HepG2 (cell line): ENCODE data around the gene FBXL13. TPM values are rescaled to one million over a fixed set of nuclear protein-coding genes. Genes with fewer than 3 reads are reported as not detected.

Experiments used
- CCAR2 ChIP-seq: fragments of 200-400 bp; formaldehyde crosslinking; optimal IDR thresholded peaks from 2 replicates; pipeline ENCODE3; 2018; ENCODE audit warnings: low read depth, mild to moderate bottlenecking, low read length, moderate library complexity
- FOXM1 ChIP-seq: sonication (generic); formaldehyde crosslinking; IDR thresholded peaks from 2 replicates; pipeline ENCODE4 v1.5.0; 2020; ENCODE audit warnings: missing genetic modification reagents
- MAFG ChIP-seq: sonication (generic); formaldehyde crosslinking; IDR thresholded peaks from 2 replicates; pipeline ENCODE4 v1.5.1; 2020; ENCODE audit warnings: mild to moderate bottlenecking, missing genetic modification reagents
- MED1 ChIP-seq: sonication (generic); formaldehyde crosslinking; IDR thresholded peaks from 2 replicates; pipeline ENCODE4 v1.4.0; 2020; ENCODE audit warnings: missing genetic modification reagents
- NCOR1 ChIP-seq: fragments of 200-600 bp; sonication (generic); IDR thresholded peaks from 2 replicates; pipeline ENCODE4 v1.7.0; 2017; ENCODE audit warnings: antibody characterized with exemption, low read length, borderline replicate concordance
- PRMT3 ChIP-seq: sonication (generic); formaldehyde crosslinking; IDR thresholded peaks from 2 replicates; pipeline ENCODE4 v1.8.1; 2022; ENCODE audit warnings: low read depth, mild to moderate bottlenecking, moderate library complexity, missing genetic modification reagents, borderline replicate concordance
- TBL1XR1 ChIP-seq: fragments of 150-350 bp; IDR thresholded peaks from 2 replicates; pipeline ENCODE4 v1.6.1; 2014; ENCODE audit warnings: borderline replicate concordance, low read length; ENCODE audit not compliant: partially characterized antibody
- TSC22D2 ChIP-seq: sonication (generic); formaldehyde crosslinking; IDR thresholded peaks from 2 replicates; pipeline ENCODE4 v1.5.1; 2020; ENCODE audit warnings: missing genetic modification reagents, mild to moderate bottlenecking, borderline replicate concordance
- ZFP82 ChIP-seq: sonication (generic); formaldehyde crosslinking; IDR thresholded peaks from 2 replicates; pipeline ENCODE4 v1.5.1; 2020; ENCODE audit warnings: mild to moderate bottlenecking, missing genetic modification reagents, borderline replicate concordance
- ZMYM3 ChIP-seq: sonication (generic); formaldehyde crosslinking; IDR thresholded peaks from 2 replicates; pipeline ENCODE4 v1.5.1; 2020; ENCODE audit warnings: mild to moderate bottlenecking, missing genetic modification reagents
- ZNF496 ChIP-seq: sonication (generic); formaldehyde crosslinking; IDR thresholded peaks from 2 replicates; pipeline ENCODE4 v1.8.1; 2023; ENCODE audit warnings: mild to moderate bottlenecking, moderate library complexity, missing genetic modification reagents; ENCODE audit not compliant: insufficient replicate concordance
- ZNF577 ChIP-seq: sonication (generic); formaldehyde crosslinking; IDR thresholded peaks from 2 replicates; pipeline ENCODE4 v1.4.0; 2020; ENCODE audit warnings: mild to moderate bottlenecking, low read depth, missing genetic modification reagents, borderline replicate concordance
- ZNF674 ChIP-seq: sonication (generic); formaldehyde crosslinking; IDR thresholded peaks from 2 replicates; pipeline ENCODE4 v1.5.0; 2020; ENCODE audit warnings: low read depth, mild to moderate bottlenecking, missing genetic modification reagents
- ZNF773 ChIP-seq: sonication (generic); formaldehyde crosslinking; IDR thresholded peaks from 2 replicates; pipeline ENCODE4 v1.4.0; 2020; ENCODE audit warnings: missing genetic modification reagents, borderline replicate concordance
- ZNF850 ChIP-seq: sonication (generic); formaldehyde crosslinking; conservative IDR thresholded peaks from 2 replicates; pipeline ENCODE4 v1.9.0; 2021; ENCODE audit warnings: mild to moderate bottlenecking, missing genetic modification reagents
- polyA plus RNA-seq, 8 experiments: library from polyadenylated mRNA; depleted of rRNA in 3 of 8; stranded (reverse) in 7 of 8; unstranded in 1 of 8; fragments of >200 nt; fragmentation: Illumina TruSeq in 4 of 8; extraction: Trizol in 4 of 8; gene quantifications; 2 replicates each; pipeline versions ENCODE4 v1.2.1 to v1.2.3, GENCODE V29; 2011 to 2016; ENCODE audit warnings: low read depth in 4 of 8, missing spikeins in 1 of 8, mixed read lengths in 1 of 8; ENCODE audit not compliant: insufficient read depth in 1 of 8
- total RNA-seq, 5 experiments: library from RNA; depleted of rRNA; stranded (reverse); fragments of >200 nt; fragmentation: Illumina TruSeq; extraction: Trizol; gene quantifications; 2 replicates each; pipeline ENCODE4 v1.2.3, GENCODE V29; 2016; ENCODE audit warnings: low read depth in 1 of 5
- TF ChIP-seq, protein P1 (sequence below): sonication (generic); formaldehyde crosslinking; IDR thresholded peaks from 2 replicates; pipeline ENCODE4 v1.9.0; 2021; ENCODE audit warnings: mild to moderate bottlenecking, missing genetic modification reagents
- TF ChIP-seq, protein P2 (sequence below): sonication (generic); formaldehyde crosslinking; IDR thresholded peaks from 2 replicates; pipeline ENCODE4 v1.5.0; 2020; ENCODE audit warnings: mild to moderate bottlenecking, missing genetic modification reagents, borderline replicate concordance
- TF ChIP-seq, protein P3 (sequence below): sonication (generic); formaldehyde crosslinking; IDR thresholded peaks from 2 replicates; pipeline ENCODE4 v1.4.0; 2020; ENCODE audit warnings: mild to moderate bottlenecking, low read depth, missing genetic modification reagents
- TF ChIP-seq, protein P4 (sequence below): sonication (generic); formaldehyde crosslinking; IDR thresholded peaks from 2 replicates; pipeline ENCODE4 v1.5.0; 2020; ENCODE audit warnings: missing genetic modification reagents

FBXL13 gene
- total and polyA plus RNA-seq, 2 of the 13 experiments (the other 11 are each of a cell fraction or from before 2014, with no cell fraction given) = 0.24 to 0.77 TPM

GRCh38 chr7:102860351-102860811 lies 214.2 kb downstream of the FBXL13 start (continued):
- peak; percentile 80 for TF ChIP-seq MED1 (CRISPR knock-in tag)
- TF ChIP-seq, protein P1, sequence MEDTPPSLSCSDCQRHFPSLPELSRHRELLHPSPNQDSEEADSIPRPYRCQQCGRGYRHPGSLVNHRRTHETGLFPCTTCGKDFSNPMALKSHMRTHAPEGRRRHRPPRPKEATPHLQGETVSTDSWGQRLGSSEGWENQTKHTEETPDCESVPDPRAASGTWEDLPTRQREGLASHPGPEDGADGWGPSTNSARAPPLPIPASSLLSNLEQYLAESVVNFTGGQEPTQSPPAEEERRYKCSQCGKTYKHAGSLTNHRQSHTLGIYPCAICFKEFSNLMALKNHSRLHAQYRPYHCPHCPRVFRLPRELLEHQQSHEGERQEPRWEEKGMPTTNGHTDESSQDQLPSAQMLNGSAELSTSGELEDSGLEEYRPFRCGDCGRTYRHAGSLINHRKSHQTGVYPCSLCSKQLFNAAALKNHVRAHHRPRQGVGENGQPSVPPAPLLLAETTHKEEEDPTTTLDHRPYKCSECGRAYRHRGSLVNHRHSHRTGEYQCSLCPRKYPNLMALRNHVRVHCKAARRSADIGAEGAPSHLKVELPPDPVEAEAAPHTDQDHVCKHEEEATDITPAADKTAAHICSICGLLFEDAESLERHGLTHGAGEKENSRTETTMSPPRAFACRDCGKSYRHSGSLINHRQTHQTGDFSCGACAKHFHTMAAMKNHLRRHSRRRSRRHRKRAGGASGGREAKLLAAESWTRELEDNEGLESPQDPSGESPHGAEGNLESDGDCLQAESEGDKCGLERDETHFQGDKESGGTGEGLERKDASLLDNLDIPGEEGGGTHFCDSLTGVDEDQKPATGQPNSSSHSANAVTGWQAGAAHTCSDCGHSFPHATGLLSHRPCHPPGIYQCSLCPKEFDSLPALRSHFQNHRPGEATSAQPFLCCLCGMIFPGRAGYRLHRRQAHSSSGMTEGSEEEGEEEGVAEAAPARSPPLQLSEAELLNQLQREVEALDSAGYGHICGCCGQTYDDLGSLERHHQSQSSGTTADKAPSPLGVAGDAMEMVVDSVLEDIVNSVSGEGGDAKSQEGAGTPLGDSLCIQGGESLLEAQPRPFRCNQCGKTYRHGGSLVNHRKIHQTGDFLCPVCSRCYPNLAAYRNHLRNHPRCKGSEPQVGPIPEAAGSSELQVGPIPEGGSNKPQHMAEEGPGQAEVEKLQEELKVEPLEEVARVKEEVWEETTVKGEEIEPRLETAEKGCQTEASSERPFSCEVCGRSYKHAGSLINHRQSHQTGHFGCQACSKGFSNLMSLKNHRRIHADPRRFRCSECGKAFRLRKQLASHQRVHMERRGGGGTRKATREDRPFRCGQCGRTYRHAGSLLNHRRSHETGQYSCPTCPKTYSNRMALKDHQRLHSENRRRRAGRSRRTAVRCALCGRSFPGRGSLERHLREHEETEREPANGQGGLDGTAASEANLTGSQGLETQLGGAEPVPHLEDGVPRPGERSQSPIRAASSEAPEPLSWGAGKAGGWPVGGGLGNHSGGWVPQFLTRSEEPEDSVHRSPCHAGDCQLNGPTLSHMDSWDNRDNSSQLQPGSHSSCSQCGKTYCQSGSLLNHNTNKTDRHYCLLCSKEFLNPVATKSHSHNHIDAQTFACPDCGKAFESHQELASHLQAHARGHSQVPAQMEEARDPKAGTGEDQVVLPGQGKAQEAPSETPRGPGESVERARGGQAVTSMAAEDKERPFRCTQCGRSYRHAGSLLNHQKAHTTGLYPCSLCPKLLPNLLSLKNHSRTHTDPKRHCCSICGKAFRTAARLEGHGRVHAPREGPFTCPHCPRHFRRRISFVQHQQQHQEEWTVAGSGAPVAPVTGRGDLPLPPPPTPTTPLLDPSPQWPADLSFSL (CRISPR knock-in tag) = peak; percentile 93
- TF ChIP-seq ZMYM3 (CRISPR knock-in tag) = no peak; the same call in 1 of the 2 replicates
- TF ChIP-seq TSC22D2 (CRISPR knock-in tag) = no peak
- TF ChIP-seq ZNF496 (CRISPR knock-in tag) = no peak
- peak; percentile 39; the same call in 1 of the 2 replicates for TF ChIP-seq NCOR1
- peak; percentile 84 for TF ChIP-seq TBL1XR1
- TF ChIP-seq ZNF674 (CRISPR knock-in tag) = no peak
- no peak for TF ChIP-seq ZFP82 (CRISPR knock-in tag)
- TF ChIP-seq, protein P2, sequence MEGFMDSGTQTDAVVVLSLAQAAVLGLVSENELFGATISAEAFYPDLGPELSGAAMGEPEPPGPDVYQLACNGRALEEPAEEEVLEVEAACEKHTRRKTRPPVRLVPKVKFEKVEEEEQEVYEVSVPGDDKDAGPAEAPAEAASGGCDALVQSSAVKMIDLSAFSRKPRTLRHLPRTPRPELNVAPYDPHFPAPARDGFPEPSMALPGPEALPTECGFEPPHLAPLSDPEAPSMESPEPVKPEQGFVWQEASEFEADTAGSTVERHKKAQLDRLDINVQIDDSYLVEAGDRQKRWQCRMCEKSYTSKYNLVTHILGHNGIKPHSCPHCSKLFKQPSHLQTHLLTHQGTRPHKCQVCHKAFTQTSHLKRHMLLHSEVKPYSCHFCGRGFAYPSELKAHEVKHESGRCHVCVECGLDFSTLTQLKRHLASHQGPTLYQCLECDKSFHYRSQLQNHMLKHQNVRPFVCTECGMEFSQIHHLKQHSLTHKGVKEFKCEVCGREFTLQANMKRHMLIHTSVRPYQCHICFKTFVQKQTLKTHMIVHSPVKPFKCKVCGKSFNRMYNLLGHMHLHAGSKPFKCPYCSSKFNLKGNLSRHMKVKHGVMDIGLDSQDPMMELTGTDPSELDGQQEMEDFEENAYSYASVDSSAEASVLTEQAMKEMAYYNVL (CRISPR knock-in tag) = no peak
- no peak for TF ChIP-seq CCAR2
- no peak for TF ChIP-seq PRMT3 (CRISPR knock-in tag)
- TF ChIP-seq, protein P3, sequence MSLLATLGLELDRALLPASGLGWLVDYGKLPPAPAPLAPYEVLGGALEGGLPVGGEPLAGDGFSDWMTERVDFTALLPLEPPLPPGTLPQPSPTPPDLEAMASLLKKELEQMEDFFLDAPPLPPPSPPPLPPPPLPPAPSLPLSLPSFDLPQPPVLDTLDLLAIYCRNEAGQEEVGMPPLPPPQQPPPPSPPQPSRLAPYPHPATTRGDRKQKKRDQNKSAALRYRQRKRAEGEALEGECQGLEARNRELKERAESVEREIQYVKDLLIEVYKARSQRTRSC (CRISPR knock-in tag) = no peak
- TF ChIP-seq FOXM1 (CRISPR knock-in tag) = no peak
- no peak for TF ChIP-seq ZNF773 (CRISPR knock-in tag)
- no peak for TF ChIP-seq MAFG (CRISPR knock-in tag)
- no peak for TF ChIP-seq ZNF577 (CRISPR knock-in tag)
- TF ChIP-seq, protein P4, sequence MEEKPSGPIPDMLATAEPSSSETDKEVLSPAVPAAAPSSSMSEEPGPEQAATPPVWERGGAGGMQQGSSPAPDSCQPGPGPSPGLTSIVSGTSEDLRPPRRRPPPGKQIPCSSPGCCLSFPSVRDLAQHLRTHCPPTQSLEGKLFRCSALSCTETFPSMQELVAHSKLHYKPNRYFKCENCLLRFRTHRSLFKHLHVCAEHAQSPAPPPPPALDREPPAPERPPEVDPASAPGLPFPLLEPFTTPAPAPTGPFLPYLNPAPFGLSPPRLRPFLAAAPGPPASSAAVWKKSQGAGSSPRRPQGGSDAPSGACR (CRISPR knock-in tag) = no peak
- TF ChIP-seq ZNF850 (CRISPR knock-in tag) = no peak
